COLO668 (cell line): ENCODE measurements around the gene FTMT.
"Not testable (repeated sequence)": the region's sequence is repeated elsewhere in the genome, so short reads cannot be mapped to it uniquely, and the experiment has no call there.

ENCODE experiments used
- DNase-seq: peaks from one replicate; lab custom pipeline; 2025; ENCODE audit not compliant: unreplicated experiment; lab: John Stamatoyannopoulos, UW

Gene FTMT

DNA sequence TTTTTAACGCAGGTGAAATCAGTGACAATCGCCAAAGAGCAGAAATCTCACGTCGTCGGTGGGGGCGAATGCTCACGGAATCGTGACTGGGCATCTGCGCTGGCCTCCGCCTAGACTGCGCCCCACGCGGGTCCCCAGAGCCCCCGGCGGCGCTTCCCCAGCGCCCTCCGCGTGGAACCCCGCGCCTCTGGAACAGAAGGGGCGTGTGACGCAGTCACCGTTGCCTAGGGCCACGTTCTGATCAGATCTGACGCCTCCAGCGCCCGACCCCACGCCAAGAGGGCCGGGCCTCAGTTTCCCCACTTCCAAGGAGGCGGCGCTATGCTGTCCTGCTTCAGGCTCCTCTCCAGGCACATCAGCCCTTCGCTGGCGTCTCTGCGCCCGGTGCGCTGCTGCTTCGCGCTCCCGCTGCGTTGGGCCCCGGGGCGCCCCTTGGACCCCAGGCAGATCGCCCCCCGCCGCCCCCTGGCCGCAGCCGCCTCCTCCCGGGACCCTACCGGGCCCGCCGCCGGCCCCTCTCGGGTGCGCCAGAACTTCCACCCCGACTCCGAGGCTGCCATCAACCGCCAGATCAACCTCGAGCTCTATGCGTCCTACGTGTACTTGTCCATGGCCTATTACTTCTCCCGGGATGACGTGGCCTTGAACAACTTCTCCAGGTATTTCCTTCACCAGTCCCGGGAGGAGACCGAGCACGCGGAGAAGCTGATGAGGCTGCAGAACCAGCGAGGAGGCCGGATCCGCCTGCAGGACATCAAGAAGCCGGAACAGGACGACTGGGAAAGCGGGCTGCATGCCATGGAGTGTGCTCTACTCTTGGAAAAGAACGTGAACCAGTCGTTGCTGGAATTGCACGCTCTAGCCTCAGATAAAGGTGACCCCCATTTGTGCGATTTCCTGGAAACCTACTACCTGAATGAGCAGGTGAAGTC, at the start of gene FTMT:
TSS of gene FTMT (plus strand) at position 240 of the 932 bp plus-strand sequence. CDS start at position 322, 82 bp downstream.
- no peak for DNase-seq

DNA sequence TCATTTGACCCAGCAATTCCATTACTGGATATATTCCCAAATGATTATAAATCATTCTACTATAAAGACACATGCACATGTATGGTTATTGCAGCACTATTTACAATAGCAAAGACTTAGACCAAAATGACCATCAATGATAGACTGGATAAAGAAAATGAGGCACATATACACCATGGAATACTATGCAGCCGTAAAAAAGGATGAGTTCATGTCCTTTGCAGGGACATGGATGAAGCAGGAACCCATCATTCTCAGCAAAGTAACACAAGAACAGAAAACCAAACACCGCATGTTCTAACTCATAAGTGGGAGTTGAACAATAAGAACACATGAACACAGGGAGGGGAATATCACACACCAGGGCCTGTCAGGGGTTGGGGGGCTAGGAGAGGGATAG, 46.4 kb upstream of the FTMT start:
- DNase-seq, result not testable (repeated sequence)

DNA sequence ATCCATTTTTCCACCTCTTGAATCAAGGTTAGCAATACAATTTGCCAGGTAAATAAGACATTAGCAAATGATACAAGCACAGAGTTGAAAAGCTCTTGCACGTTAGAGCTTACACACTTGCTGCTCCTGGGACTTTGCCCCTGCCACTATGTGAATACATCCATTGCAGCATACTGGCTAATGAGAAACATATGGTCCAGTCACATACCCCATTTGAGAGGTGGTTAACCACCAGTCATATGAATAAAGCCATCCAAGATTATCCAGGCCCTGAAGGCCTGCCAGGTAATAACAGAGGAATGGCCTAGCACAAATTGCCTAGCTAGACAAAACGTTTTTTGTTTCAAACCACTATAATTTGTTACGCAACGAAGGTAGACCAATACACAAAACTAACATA, 45.8 kb upstream of the FTMT start:
- DNase-seq, result no peak

DNA sequence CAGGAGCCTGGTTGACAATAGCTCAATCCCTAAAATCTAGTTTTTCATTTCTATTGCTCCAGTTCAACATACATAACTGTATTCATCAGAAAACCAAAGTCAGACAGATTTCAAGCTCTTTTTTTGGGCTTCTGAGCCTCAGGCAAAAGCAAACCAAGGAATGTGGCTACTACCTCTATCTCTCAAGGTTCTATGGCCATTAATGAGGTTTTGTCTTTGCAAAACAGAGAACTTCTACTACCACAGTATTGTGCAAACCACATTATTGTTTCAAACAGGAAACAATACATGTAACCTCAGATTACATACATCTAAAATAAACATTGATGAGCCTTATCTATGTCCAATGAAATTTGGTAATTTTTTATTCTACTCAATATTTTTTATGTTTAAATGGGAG, 35.5 kb upstream of the FTMT start:
- no peak for DNase-seq

- no peak for DNase-seq
These were observed 31.9 kb upstream of the FTMT start for GRCh38 chr5:121819682-121820261.

DNA sequence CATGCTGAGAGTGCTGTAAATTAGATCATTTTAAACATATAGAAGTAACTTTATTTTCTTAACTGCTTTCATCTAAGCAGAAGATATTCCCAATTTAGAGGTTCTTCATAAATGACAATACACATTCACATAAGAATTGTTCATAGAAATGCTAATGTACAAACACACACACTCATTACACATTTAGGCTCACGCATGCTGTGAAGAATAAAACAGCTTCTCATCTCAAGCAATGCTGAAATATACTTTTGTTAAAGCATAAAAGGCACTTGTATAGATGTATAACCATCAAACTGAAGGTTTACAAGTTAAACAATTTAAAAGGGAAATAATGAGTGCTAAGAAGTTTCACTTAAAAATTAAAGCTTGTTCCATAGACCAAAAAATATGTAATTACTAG, 18.1 kb upstream of the FTMT start:
- DNase-seq, result no peak

GRCh38 chr5:121834021-121834420, 17.7 kb upstream of the FTMT start:
- DNase-seq, result no peak

DNA sequence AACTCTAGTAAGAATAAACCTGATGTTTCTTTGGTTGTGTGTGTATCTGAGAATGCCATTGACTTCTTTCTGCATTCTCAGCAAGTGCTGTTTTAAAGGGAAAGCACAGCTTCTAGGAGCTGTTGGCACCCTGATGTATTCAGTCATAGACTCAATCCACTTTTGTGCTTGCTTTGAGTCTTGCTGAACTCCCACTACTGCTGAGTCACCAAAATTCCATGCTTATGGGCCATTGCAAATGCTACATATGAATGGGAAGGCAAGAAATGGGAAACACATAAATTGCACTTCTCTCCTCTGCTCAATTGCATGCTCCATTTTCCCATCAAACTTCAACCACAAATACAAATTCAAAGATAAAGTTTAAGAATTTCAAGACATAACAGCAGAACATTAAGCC, 9.8 kb upstream of the FTMT start:
- no peak for DNase-seq

- no peak for DNase-seq
These were observed 1.4 kb upstream of the FTMT start for GRCh38 chr5:121850272-121850671.

DNA sequence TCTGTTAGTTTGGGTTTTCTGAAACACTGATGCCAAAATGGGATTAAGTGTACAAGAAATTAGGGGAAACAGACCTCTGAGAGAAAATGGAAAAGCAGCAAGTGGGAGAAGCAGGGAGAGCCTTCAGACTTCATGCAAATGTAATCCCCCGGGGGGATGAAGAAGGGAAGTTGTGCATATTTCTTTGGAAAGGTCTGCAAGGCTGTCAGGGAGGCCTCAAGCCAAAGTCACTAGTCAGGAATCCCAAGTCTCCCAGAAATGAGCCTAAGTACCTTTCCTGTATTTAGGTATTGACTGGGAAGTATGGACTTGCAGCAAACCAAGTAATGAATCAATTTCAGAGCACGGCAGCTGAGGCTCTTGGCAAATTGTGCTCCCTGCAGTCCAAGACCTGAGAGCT, 2.2 kb downstream of the FTMT start:
- DNase-seq, result no peak

GRCh38 chr5:121862801-121863200, 11.1 kb downstream of the FTMT start:
- DNase-seq, result no peak

DNA sequence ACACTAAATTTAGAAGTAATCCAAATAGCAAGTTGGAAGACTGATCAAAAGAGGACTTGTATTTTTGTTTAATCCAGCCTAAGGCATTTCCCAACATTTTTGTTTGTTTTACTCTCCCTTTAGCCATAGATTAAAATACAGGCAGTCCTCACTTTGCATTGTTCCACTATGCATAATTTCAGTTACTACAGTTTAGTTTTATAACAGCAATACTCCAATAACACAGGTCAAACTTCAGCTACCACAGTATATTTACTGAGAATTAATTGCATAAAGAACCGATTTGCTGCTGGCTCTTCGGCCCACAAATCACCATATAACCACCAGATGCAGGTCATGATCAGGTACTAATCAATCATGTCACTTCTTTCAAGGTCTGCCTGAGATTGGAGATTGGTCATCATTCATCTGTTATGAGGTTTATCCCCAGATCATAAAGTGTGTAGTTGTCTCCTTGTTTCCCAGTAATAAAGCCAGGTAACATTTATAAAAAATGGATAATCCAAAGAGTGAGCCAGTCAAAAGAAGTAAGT, 12.1 kb downstream of the FTMT start:
- DNase-seq, result no peak

DNA sequence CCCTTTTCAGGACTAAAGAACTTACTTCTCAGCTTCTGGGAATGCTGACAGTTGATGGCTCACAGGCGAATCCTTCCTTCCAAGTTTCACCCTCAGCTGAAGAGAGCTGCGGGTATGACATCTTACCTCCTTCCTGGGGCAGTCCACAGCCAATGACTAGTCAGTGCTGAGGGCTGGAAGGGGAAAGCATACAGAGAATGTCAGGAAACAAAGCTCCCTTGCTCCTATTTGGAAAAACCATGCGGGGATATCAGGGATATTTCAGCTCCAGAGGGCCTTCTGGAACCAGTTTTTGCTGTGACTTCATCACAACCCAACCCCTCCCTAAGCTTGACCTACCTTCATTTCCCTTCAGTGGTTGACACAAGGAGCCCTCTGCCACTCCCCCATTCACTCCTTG, 15.7 kb downstream of the FTMT start:
- DNase-seq, result no peak

- DNase-seq, result no peak
These were observed 18.8 kb downstream of the FTMT start for GRCh38 chr5:121870489-121870888.

GRCh38 chr5:121872856-121873255, 21.2 kb downstream of the FTMT start:
- DNase-seq, result no peak

DNA sequence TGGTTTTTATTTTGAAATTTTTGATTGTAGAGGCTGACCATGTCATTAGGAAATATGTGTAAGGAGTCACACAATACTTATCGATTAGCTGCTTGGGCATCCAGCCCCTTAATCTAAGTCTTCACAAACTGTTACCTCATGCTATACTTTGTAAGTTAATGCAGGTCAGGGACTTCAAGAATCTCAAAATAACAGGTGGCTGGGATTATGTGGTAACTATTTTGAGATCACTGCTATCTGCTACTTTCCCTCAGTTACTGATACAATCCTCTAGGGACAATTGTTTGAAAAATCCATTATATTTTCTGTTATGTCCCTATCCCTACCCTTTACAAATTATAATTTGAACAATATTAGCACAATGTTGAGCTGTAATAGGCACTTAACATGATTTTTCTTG, 21.7 kb downstream of the FTMT start:
- no peak for DNase-seq

DNA sequence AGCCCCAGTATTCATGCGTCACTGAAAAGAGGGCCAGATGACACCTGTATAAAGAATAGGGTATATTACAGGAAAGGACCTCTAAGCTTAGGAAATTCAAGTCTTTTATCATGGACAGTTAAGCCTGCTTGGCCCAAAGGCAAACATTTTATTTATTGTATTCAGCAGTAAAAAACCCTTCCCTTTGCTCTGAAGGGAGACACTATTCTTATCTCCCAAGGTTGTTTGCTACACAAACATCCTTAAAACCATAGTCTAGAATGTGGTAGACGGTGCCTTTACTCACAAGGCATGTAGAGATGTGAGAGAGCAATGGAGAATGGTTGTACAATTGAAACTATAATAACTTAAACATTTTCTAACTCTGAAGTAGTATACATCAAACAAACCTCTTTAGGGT, 33.9 kb downstream of the FTMT start:
- DNase-seq, result no peak

DNA sequence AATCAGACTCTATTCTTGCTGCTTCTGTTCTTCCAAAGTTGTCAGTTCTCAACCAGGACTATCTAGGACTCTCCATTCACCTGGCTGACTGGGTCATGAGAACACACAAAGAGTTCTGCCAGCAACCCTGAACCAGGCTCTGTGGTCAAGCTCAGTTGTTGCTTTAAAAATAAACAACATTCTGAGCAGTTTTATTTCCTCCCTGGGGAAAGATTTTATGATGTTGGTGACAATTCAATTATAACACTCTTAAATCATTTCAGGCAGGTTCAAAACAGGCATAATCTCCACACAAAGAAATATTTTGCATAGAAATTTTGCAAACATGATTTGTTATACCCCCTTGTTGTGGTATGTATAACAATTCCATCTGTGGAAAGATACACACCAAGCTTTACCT, 36.0 kb downstream of the FTMT start:
- no peak for DNase-seq

DNA sequence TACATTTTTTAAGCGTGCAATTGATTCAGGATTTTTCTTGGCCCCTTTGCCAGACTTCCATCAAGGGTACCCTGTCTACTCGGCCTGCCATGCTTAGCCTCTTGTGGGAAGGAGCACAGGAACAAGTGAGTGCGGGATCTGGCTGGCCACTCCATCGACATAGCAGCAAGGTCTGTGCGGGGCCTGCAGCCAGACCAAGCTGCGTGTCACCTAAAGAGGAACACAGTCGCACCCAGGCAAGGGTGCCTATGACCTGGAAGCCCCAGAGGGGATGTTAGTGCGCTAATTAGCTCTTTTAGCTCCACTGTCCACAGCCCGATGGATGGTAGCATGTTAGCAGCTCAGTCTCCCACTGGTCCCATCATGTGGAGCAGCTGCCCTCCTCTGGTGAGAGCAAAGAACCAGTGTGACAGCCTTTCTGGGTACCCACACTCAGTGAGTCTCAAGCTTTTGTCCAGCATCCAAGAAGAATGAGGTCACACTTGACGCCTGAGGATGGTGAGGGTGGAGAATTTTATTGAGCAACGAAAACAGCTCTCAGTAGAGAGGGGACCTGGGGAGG, 38.7 kb downstream of the FTMT start:
- no peak for DNase-seq

- DNase-seq, result no peak
These were observed 45.7 kb downstream of the FTMT start for GRCh38 chr5:121897341-121897740.

DNA sequence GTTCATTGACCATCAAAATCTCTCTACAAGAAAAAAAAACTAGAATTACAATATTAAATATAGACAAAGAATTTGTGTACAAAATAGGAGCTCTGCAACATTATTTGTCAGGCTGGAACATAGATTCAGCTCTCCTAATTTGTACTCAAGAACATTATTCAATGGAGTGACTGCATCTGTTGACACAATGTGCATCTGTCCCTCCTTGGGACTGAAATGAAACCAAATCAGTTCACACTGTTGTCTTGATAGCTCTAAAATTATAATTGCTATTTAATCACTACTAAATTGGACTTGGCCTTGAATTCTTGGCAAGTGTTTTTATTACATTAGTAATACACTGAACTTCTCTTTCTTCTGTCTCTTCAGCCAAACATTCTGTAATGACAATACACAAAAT, 47.7 kb downstream of the FTMT start:
- no peak for DNase-seq
